ENCODE measurements around the gene NUMA1.

The NUMA1 gene, protein sequence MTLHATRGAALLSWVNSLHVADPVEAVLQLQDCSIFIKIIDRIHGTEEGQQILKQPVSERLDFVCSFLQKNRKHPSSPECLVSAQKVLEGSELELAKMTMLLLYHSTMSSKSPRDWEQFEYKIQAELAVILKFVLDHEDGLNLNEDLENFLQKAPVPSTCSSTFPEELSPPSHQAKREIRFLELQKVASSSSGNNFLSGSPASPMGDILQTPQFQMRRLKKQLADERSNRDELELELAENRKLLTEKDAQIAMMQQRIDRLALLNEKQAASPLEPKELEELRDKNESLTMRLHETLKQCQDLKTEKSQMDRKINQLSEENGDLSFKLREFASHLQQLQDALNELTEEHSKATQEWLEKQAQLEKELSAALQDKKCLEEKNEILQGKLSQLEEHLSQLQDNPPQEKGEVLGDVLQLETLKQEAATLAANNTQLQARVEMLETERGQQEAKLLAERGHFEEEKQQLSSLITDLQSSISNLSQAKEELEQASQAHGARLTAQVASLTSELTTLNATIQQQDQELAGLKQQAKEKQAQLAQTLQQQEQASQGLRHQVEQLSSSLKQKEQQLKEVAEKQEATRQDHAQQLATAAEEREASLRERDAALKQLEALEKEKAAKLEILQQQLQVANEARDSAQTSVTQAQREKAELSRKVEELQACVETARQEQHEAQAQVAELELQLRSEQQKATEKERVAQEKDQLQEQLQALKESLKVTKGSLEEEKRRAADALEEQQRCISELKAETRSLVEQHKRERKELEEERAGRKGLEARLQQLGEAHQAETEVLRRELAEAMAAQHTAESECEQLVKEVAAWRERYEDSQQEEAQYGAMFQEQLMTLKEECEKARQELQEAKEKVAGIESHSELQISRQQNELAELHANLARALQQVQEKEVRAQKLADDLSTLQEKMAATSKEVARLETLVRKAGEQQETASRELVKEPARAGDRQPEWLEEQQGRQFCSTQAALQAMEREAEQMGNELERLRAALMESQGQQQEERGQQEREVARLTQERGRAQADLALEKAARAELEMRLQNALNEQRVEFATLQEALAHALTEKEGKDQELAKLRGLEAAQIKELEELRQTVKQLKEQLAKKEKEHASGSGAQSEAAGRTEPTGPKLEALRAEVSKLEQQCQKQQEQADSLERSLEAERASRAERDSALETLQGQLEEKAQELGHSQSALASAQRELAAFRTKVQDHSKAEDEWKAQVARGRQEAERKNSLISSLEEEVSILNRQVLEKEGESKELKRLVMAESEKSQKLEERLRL (N-terminal part only)

DNA sequence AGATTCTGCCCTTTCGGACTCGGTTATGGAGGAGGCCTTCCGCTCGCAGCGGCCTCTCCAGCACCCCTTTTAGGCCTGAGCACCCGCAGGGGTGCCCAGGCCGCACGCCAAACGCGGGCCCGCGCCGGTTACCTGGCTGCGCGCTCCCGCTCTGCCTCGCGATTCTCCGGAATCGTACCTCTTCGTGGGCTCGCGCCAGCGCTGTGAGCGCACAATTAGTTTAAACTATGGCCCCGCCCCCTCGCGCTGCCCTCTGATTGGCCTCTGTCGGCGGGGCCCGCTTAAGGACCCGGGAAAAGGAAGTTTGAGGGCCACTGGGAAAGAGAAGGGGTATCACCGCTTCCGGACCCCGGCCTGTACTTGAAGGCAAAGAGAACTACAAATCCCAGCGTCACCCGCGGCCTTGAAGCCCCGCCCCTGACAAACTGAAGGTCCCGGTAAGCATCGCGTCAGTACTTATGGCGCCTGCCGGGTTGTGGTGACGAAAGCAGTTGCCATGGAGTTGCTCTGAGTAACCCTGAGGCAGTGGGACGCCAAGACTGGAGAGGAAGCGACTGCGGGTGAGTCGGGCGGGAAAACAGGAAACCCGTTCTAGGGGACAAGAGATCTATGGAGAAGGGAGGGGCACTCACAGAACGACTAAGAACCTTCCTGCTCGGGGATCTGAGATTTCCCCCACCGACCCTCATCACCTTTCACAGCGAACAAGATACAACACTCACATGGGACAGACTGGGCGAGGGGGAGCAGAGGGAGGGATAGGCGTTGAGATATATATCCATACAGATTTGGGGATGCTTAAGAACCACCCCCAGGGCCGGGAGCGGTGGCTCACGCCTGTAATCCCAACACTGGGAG, at the start of gene NUMA1, which contains the start of gene LRRC51:
Gene NUMA1, minus strand, starts transcription at position 217 of the 858 bp plus-strand sequence. CDS start 44,599 bp downstream, outside the sequence.
Gene LRRC51, plus strand, starts transcription at position 525 of the 858 bp plus-strand sequence. CDS start 8,234 bp downstream, outside the sequence.
- in situ Hi-C loops (cut with HindIII; ENCODE audit: low sequenced_read_pairs): no loop called here
- TF ChIP-seq, protein P1, sequence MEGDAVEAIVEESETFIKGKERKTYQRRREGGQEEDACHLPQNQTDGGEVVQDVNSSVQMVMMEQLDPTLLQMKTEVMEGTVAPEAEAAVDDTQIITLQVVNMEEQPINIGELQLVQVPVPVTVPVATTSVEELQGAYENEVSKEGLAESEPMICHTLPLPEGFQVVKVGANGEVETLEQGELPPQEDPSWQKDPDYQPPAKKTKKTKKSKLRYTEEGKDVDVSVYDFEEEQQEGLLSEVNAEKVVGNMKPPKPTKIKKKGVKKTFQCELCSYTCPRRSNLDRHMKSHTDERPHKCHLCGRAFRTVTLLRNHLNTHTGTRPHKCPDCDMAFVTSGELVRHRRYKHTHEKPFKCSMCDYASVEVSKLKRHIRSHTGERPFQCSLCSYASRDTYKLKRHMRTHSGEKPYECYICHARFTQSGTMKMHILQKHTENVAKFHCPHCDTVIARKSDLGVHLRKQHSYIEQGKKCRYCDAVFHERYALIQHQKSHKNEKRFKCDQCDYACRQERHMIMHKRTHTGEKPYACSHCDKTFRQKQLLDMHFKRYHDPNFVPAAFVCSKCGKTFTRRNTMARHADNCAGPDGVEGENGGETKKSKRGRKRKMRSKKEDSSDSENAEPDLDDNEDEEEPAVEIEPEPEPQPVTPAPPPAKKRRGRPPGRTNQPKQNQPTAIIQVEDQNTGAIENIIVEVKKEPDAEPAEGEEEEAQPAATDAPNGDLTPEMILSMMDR (IDR thresholded peaks at IDR 0.05; ENCODE audit: low read depth, low read length): no peak
- H3K4me3 ChIP-seq (ENCODE audit: low read depth, low read length): peak within 1 kb of the TSS; percentile 56
- DNase-seq (ENCODE audit: low read depth, low spot score): peak; percentile 100

DNA sequence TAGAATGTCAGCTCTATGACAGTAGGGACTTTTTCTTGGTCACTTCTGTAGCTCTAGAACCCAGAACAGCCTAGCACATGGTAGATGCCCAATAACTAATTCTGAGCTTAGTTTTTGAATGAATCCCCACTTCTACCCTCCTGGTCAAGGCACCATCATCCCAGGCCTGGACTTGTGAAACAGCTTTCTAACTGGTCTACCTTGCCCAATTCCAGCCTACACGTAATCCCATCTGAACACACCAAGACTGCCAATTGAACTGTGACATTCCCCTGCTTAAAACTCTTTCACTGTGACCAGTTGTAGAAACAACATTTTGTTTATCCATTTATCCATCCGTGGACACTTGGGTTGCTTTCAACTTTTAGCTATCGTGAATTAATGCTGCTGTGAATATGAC, 49.0 kb upstream of the NUMA1 start:
- TF ChIP-seq, protein P1 (IDR thresholded peaks at IDR 0.05; ENCODE audit: low read depth, low read length): no peak
- DNase-seq (ENCODE audit: low read depth, low spot score): no peak
- in situ Hi-C loops (cut with HindIII; ENCODE audit: low sequenced_read_pairs): no loop called here

DNA sequence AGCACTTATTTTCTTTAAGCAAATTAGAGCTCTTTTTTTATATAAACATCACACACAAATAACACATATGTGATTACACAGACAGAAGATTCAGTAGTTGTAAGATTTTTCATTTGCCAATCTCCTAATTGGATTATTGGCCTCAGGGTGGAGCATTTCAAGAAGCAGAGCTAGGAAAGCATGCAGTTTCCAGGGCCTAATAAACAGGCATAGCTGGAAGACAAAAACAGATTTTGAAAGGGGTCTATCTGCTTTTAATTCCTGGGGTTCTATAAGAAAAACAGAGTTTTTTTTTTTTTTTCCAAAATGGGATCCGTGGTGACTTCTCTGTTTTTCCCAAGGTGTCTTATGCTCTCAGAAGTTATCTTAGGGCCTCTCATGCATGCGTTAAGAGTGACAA, 47.6 kb upstream of the NUMA1 start:
- DNase-seq (ENCODE audit: low read depth, low spot score): no peak
- TF ChIP-seq, protein P1 (IDR thresholded peaks at IDR 0.05; ENCODE audit: low read depth, low read length): no peak
- in situ Hi-C loops (cut with HindIII; ENCODE audit: low sequenced_read_pairs): no loop called here
- H3K4me3 ChIP-seq (ENCODE audit: low read depth, low read length): no peak overlapping the region

More for the DNA sequence above, 49.0 kb upstream of the NUMA1 start:
- H3K4me3 ChIP-seq (ENCODE audit: low read depth, low read length): no peak overlapping the region

DNA sequence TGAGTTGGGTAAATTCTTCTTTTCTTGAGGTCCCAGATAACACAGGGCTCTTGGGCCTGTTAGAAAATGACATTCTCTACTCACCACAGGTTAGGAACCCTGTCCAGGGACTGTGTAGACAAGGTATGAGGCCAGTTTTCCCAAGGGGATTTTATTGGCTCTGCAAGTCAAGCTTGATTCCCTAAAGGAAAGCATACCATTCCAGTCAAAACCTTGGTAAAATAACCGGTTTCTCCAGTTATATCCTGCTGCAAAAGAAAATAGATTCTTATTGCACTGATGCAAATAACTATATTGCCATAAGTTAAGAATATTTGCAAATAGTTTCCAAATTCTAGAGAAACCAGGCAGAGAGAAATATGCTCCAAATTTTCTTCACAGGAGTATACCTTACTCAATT, 45.6 kb upstream of the NUMA1 start:
- no peak overlapping the region for H3K4me3 ChIP-seq (ENCODE audit: low read depth, low read length)
- TF ChIP-seq, protein P1 (IDR thresholded peaks at IDR 0.05; ENCODE audit: low read depth, low read length): no peak
- in situ Hi-C loops (cut with HindIII; ENCODE audit: low sequenced_read_pairs): no loop called here
- DNase-seq (ENCODE audit: low read depth, low spot score): no peak

DNA sequence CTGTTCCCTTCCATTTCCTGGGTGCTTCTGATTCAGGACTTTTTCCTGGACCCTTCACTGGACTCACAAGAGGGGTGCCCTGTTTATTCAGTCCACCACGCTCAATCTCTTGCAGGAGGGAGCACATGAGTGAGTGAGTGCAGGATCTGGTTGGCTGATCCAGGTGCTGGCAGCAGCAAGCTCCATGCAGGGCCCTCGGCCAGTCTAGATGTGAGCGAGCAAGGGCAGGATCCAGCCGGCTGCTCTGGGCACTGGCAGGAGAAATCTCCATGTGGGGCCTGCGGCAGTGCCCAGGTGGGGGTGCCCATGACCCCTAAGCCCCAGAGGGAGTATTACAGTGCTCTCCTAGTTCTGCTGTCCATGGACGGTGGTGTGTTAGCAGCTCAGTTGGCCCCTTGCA, 43.7 kb upstream of the NUMA1 start:
- TF ChIP-seq, protein P1 (IDR thresholded peaks at IDR 0.05; ENCODE audit: low read depth, low read length): no peak
- in situ Hi-C loops (cut with HindIII; ENCODE audit: low sequenced_read_pairs): no loop called here
- no peak for DNase-seq (ENCODE audit: low read depth, low spot score)
- H3K4me3 ChIP-seq (ENCODE audit: low read depth, low read length): no peak overlapping the region
